ENCODE measurements around the gene SPON2.

The SPON2 gene

DNA sequence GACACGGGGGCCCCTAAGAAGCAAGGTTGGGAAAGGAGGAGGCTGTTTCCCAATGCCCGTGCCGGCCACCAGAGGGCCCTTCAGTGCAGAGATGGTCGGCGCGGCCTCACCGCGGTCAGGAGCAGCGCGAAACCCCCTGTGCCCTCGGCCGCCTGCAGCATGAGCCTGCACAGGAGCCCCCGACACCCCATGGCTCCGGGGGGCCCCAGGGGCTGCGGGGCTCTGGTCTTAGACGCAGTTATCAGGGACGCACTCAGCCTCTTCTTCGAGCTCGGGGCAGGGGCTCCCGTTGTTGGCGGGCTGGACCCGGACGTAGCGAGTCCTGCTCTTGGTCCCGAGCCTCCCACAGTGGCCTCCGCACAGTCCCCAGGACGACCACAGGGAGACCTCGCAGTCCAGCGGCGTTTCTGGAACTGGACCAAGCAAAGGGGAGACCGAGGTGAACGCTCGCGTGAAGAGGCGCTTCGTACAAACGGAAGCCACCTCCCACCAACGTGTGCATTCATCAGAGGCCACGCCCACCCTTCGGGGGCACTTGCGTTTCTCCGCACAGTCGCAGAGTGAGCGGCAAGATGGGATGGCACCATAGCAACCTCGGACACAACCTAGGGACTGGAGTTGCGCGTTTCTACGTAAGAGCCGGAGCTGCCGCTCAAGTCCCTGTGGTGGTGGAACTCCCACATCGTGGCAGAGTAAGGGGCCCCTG lies 5.0 kb downstream of the SPON2 start:
- no peaks in the 10 kb centered on the region for H3K9me3 ChIP-seq (ENCODE audit: insufficient read depth, low read depth, low read length)
- H3F3A ChIP-seq (ENCODE audit: low read depth), result no peaks in the 10 kb centered on the region
- peak overlapping the region; percentile 88 for H3K4me2 ChIP-seq (ENCODE audit: low read depth, low read length, poor library complexity, severe bottlenecking)
- H3K4me1 ChIP-seq (ENCODE audit: insufficient read depth, low read length, poor library complexity, severe bottlenecking), result peaks cover 10% of the 10 kb centered on the region
- TF ChIP-seq, protein P1, sequence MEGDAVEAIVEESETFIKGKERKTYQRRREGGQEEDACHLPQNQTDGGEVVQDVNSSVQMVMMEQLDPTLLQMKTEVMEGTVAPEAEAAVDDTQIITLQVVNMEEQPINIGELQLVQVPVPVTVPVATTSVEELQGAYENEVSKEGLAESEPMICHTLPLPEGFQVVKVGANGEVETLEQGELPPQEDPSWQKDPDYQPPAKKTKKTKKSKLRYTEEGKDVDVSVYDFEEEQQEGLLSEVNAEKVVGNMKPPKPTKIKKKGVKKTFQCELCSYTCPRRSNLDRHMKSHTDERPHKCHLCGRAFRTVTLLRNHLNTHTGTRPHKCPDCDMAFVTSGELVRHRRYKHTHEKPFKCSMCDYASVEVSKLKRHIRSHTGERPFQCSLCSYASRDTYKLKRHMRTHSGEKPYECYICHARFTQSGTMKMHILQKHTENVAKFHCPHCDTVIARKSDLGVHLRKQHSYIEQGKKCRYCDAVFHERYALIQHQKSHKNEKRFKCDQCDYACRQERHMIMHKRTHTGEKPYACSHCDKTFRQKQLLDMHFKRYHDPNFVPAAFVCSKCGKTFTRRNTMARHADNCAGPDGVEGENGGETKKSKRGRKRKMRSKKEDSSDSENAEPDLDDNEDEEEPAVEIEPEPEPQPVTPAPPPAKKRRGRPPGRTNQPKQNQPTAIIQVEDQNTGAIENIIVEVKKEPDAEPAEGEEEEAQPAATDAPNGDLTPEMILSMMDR (conservative IDR thresholded peaks at IDR 0.05; ENCODE audit: low read length), result peak; percentile 77
- no peak for TF ChIP-seq EZH2phosphoT487 (IDR thresholded peaks at IDR 0.05; ENCODE audit: borderline replicate concordance)
- H3K27me3 ChIP-seq (ENCODE audit: insufficient read depth, low read length, poor library complexity, severe bottlenecking), result no peaks in the 10 kb centered on the region
- peak overlapping the region; percentile 75 for H3K9ac ChIP-seq (ENCODE audit: low read depth, low read length, poor library complexity, severe bottlenecking)
- H4K20me1 ChIP-seq (ENCODE audit: insufficient read depth, low read length, poor library complexity, severe bottlenecking), result no peaks in the 10 kb centered on the region
- peaks cover 5% of the 10 kb centered on the region; the same call in 1 of the 2 replicates for H3K36me3 ChIP-seq (ENCODE audit: insufficient read depth, low read length)
- H2AFZ ChIP-seq (ENCODE audit: low read length), result peak overlapping the region; percentile 92
- no peaks in the 10 kb centered on the region for H3K9me2 ChIP-seq (replicated peaks; ENCODE audit: low read depth, low read length)
- H3K4me3 ChIP-seq (ENCODE audit: low read length, poor library complexity, severe bottlenecking), result peak overlapping the region; percentile 77
- H3K79me2 ChIP-seq (ENCODE audit: insufficient read depth, low read length), result no peaks in the 10 kb centered on the region

GRCh38 chr4:1166509-1167243 lies 5.7 kb downstream of the SPON2 start:
- Histone ChIP-seq H3K4me3 (ENCODE audit: low read length, poor library complexity, severe bottlenecking) (peak overlapping the region; percentile 77), H3F3A (ENCODE audit: low read depth) (no peaks in the 10 kb centered on the region), H3K79me2 (ENCODE audit: insufficient read depth, low read length) (no peaks in the 10 kb centered on the region), H3K9me2 (replicated peaks; ENCODE audit: low read depth, low read length) (no peaks in the 10 kb centered on the region), H2AFZ (ENCODE audit: low read length) (no peak overlapping the region), H3K36me3 (ENCODE audit: insufficient read depth, low read length) (peaks cover 5% of the 10 kb centered on the region; the same call in 1 of the 2 replicates), H3K4me1 (ENCODE audit: insufficient read depth, low read length, poor library complexity, severe bottlenecking) (peaks cover 10% of the 10 kb centered on the region), H3K4me2 (ENCODE audit: low read depth, low read length, poor library complexity, severe bottlenecking) (peak overlapping the region; percentile 88), H3K9ac (ENCODE audit: low read depth, low read length, poor library complexity, severe bottlenecking) (peak overlapping the region; percentile 75), H4K20me1 (ENCODE audit: insufficient read depth, low read length, poor library complexity, severe bottlenecking) (no peaks in the 10 kb centered on the region), H3K27me3 (ENCODE audit: insufficient read depth, low read length, poor library complexity, severe bottlenecking) (no peaks in the 10 kb centered on the region), H3K9me3 (ENCODE audit: insufficient read depth, low read depth, low read length) (no peaks in the 10 kb centered on the region)
- no peak for TF ChIP-seq EZH2phosphoT487 (IDR thresholded peaks at IDR 0.05; ENCODE audit: borderline replicate concordance)
- TF ChIP-seq, protein P1 (conservative IDR thresholded peaks at IDR 0.05; ENCODE audit: low read length), result no peak

- no peak overlapping the region for H3K4me2 ChIP-seq (ENCODE audit: low read depth, low read length, poor library complexity, severe bottlenecking)
- no peak overlapping the region for H3K9ac ChIP-seq (ENCODE audit: low read depth, low read length, poor library complexity, severe bottlenecking)
- no peak overlapping the region for H2AFZ ChIP-seq (ENCODE audit: low read length)
- H3K79me2 ChIP-seq (ENCODE audit: insufficient read depth, low read length), result no peaks in the 10 kb centered on the region
- H3K9me2 ChIP-seq (replicated peaks; ENCODE audit: low read depth, low read length), result no peaks in the 10 kb centered on the region
- H3K27me3 ChIP-seq (ENCODE audit: insufficient read depth, low read length, poor library complexity, severe bottlenecking), result no peaks in the 10 kb centered on the region
- no peak overlapping the region for H3K4me3 ChIP-seq (ENCODE audit: low read length, poor library complexity, severe bottlenecking)
- H3F3A ChIP-seq (ENCODE audit: low read depth), result no peaks in the 10 kb centered on the region
- no peaks in the 10 kb centered on the region for H3K9me3 ChIP-seq (ENCODE audit: insufficient read depth, low read depth, low read length)
- TF ChIP-seq, protein P1 (conservative IDR thresholded peaks at IDR 0.05; ENCODE audit: low read length), result no peak
- TF ChIP-seq EZH2phosphoT487 (IDR thresholded peaks at IDR 0.05; ENCODE audit: borderline replicate concordance), result no peak
- peaks cover 10% of the 10 kb centered on the region for H3K4me1 ChIP-seq (ENCODE audit: insufficient read depth, low read length, poor library complexity, severe bottlenecking)
- H3K36me3 ChIP-seq (ENCODE audit: insufficient read depth, low read length), result peaks cover 3% of the 10 kb centered on the region; the same call in 1 of the 2 replicates
- H4K20me1 ChIP-seq (ENCODE audit: insufficient read depth, low read length, poor library complexity, severe bottlenecking), result no peaks in the 10 kb centered on the region
Observed at GRCh38 chr4:1164956-1165545, 7.3 kb downstream of the SPON2 start.
